Stomach (tissue), 9 donors: ENCODE data around the gene PLD4. TPM values are rescaled to one million over a fixed set of nuclear protein-coding genes. Genes with fewer than 3 reads are reported as not detected.

ENCODE experiments used
- DNase-seq, 2 donors: peaks; one replicate each; pipeline versions ENCODE4 v3.0.0 to v3.0.0-alpha.2; 2013 to 2019
- H3K27ac ChIP-seq, 5 donors: fragments of 200-600 bp in 4 of 5; sonication (generic) in 4 of 5; one replicate each; pipeline ENCODE4 v1.5.1; 2013 to 2019; ENCODE audit warnings: mild to moderate bottlenecking in 1 of 5, moderate library complexity in 1 of 5
- H3K27me3 ChIP-seq, 3 donors: fragments of 200-600 bp; sonication (generic); one replicate each; pipeline ENCODE4 v1.5.1; 2017 to 2019; ENCODE audit warnings: mixed run types in 1 of 3
- H3K36me3 ChIP-seq, 4 donors: fragments of 200-600 bp; sonication (generic); 1 replicate in 3 of 4; 2 replicates in 1 of 4; pipeline ENCODE4 v1.5.1; 2016 to 2019
- H3K4me1 ChIP-seq, 4 donors: fragments of 200-600 bp; sonication (generic); one replicate each; pipeline ENCODE4 v1.5.1; 2016 to 2019
- H3K4me3 ChIP-seq, 4 donors: fragments of 200-600 bp; sonication (generic) in 3 of 4; one replicate each; pipeline ENCODE4 v1.5.1; 2016 to 2019; ENCODE audit warnings: mild to moderate bottlenecking in 1 of 4
- H3K9me3 ChIP-seq, 4 donors: fragments of 200-600 bp; sonication (generic); one replicate each; pipeline ENCODE4 v1.5.1; 2016 to 2019
- CTCF ChIP-seq, 7 experiments: fragments of 450-650 bp in 4 of 7; fragments of 200-600 bp in 3 of 7; sonication (generic) in 3 of 7; IDR thresholded peaks; one replicate each; pipeline ENCODE4 v1.5.1; 2016 to 2019; ENCODE audit warnings: antibody characterized with exemption in 7 of 7, control low read depth in 2 of 7, mild to moderate bottlenecking in 1 of 7
- EP300 ChIP-seq: sonication (generic); formaldehyde crosslinking; IDR thresholded peaks from one replicate; pipeline ENCODE4 v1.6.1; 2017; ENCODE audit warnings: antibody characterized with exemption
- POLR2A ChIP-seq, 4 donors: fragments of 450-650 bp; IDR thresholded peaks; one replicate each; pipeline ENCODE4 v1.6.1; 2016; ENCODE audit warnings: antibody characterized with exemption in 4 of 4, control low read depth in 2 of 4, mild to moderate bottlenecking in 1 of 4, moderate library complexity in 1 of 4
- POLR2AphosphoS5 ChIP-seq, 3 donors: sonication (generic); formaldehyde crosslinking; IDR thresholded peaks; one replicate each; pipeline ENCODE4 v1.6.1; 2016; ENCODE audit warnings: antibody characterized with exemption in 3 of 3
- WGBS, 5 donors: extraction: QIAGEN DNeasy Blood & Tissue Kit in 3 of 5; methylation state at CpG; one replicate each; pipeline versions ENCODE4 v1.1.5 to v1.1.7; 2013 to 2018; 5-methylcytosine and 5-hydroxymethylcytosine counted together
- intact Hi-C: fragments of 100-400 bp; cut with DNase I; formaldehyde crosslinking; loops from one replicate; pipeline ENCODE4 v1.15.1; 2023; ENCODE audit warnings: low total_unique reads
- polyA plus RNA-seq, 3 donors: library from polyadenylated mRNA; stranded (reverse); fragments of 200-250 nt; gene quantifications; one replicate each; pipeline ENCODE4 v1.2.3, GENCODE V29; 2013
- total RNA-seq, 5 donors: library from RNA; depleted of rRNA; stranded (reverse); fragments of >200 nt; gene quantifications; one replicate each; pipeline versions ENCODE4 v1.1.0 to v1.2.3, GENCODE V29; 2014 to 2016
- donor health status: healthy with polysubstance abuse.
- donor health status: Bipolar disorder and iron deficiency.
- donor health status: healthy.

Gene PLD4
- total and polyA plus RNA-seq, 8 donors = 0.14 to 2.6 (median 1.2) TPM; not detected in 4

GRCh38 chr14:104885031-104885972, 39.4 kb upstream of the PLD4 start:
- no peak overlapping the region for H3K27ac ChIP-seq
- peaks cover 0 to 5% (median 5%) of the 10 kb centered on the region in 4 donors for H3K4me1 ChIP-seq
- no peak overlapping the region for H3K4me3 ChIP-seq
- 83 to 92% (median 88%) methylated on average over 16 to 37 of the region's 38 CpGs for WGBS, 5 donors
- H3K9me3 ChIP-seq = no peaks in the 10 kb centered on the region
- H3K27me3 ChIP-seq = no peaks in the 10 kb centered on the region
- peaks cover 52 to 88% (median 80%) of the 10 kb centered on the region in 4 donors for H3K36me3 ChIP-seq
- TF ChIP-seq POLR2A (IDR thresholded peaks at IDR 0.05) (no peak), EP300 (no peak), CTCF (IDR thresholded peaks at IDR 0.05) (no peak), POLR2AphosphoS5 (IDR thresholded peaks at IDR 0.05) (no peak)
- intact Hi-C loops = no loop called here
- DNase-seq = no peak

- TF ChIP-seq POLR2A (IDR thresholded peaks at IDR 0.05) = no peak
- no peak for TF ChIP-seq POLR2AphosphoS5 (IDR thresholded peaks at IDR 0.05)
- no peak for TF ChIP-seq CTCF (IDR thresholded peaks at IDR 0.05)
- TF ChIP-seq EP300 = no peak
- WGBS, 5 donors = 87 to 93% (median 92%) methylated on average over 14 to 40 of the region's 40 CpGs
- H3K4me3 ChIP-seq = no peak overlapping the region
- H3K36me3 ChIP-seq = peaks cover 46 to 80% (median 72%) of the 10 kb centered on the region in 4 donors
- DNase-seq = no peak
- no peak overlapping the region for H3K27ac ChIP-seq
- intact Hi-C loops = no loop called here
- H3K27me3 ChIP-seq = no peaks in the 10 kb centered on the region
- no peaks in the 10 kb centered on the region for H3K9me3 ChIP-seq
- H3K4me1 ChIP-seq = peaks cover 0 to 5% (median 5%) of the 10 kb centered on the region in 4 donors
Observed at GRCh38 chr14:104885973-104886689, 38.5 kb upstream of the PLD4 start.

- 92 to 95% (median 94%) methylated on average over 41 to 59 of the region's 59 CpGs for WGBS, 5 donors
- H3K4me1 ChIP-seq = peaks cover 0 to 5% (median 5%) of the 10 kb centered on the region in 4 donors
- intact Hi-C loops = no loop called here
- H3K36me3 ChIP-seq = peaks cover 46 to 72% (median 67%) of the 10 kb centered on the region in 4 donors
- H3K27ac ChIP-seq = no peak overlapping the region
- H3K27me3 ChIP-seq = no peaks in the 10 kb centered on the region
- no peak for DNase-seq
- TF ChIP-seq POLR2A (IDR thresholded peaks at IDR 0.05) = no peak
- TF ChIP-seq POLR2AphosphoS5 (IDR thresholded peaks at IDR 0.05) = no peak
- TF ChIP-seq EP300 = no peak
- no peak for TF ChIP-seq CTCF (IDR thresholded peaks at IDR 0.05)
- H3K4me3 ChIP-seq = no peak overlapping the region
- no peaks in the 10 kb centered on the region for H3K9me3 ChIP-seq
Observed at GRCh38 chr14:104886690-104887622, 37.7 kb upstream of the PLD4 start.
